HG02885 (cell line): ENCODE data around the gene AHNAK2.
A peak's percentile ranks its signal among the peaks of the same experiment; 100 is the strongest.

Experiments used
- ATAC-seq: cut with Tn5 transposase; IDR thresholded peaks from one replicate; pipeline ENCODE4 v1.9.1; 2021; ENCODE audit warnings: mild to moderate bottlenecking; ENCODE audit not compliant: unreplicated experiment, poor library complexity

AHNAK2 gene

GRCh38 chr14:104989236-104989950 lies 11.2 kb upstream of the AHNAK2 start:
- no peak for ATAC-seq

- ATAC-seq = no peak
Observed at GRCh38 chr14:104986487-104987164, 8.5 kb upstream of the AHNAK2 start.

- peak; percentile 97 for ATAC-seq
Observed at GRCh38 chr14:104985675-104986486, 7.7 kb upstream of the AHNAK2 start, which contains the start of gene CLBA1. Gene CLBA1, plus strand, starts transcription at chr14:104985788. Its CDS starts 644 bp downstream, at chr14:104986432.

GRCh38 chr14:104984056-104984894 lies 6.1 kb upstream of the AHNAK2 start:
- ATAC-seq = no peak

GRCh38 chr14:104983231-104983721 lies 5.1 kb upstream of the AHNAK2 start:
- no peak for ATAC-seq

GRCh38 chr14:104982548-104983230 lies 4.5 kb upstream of the AHNAK2 start:
- ATAC-seq = no peak

GRCh38 chr14:104981699-104982541 lies 3.7 kb upstream of the AHNAK2 start:
- ATAC-seq = no peak

GRCh38 chr14:104980611-104981531 lies 2.7 kb upstream of the AHNAK2 start:
- ATAC-seq = no peak

GRCh38 chr14:104979758-104980610 lies 1.8 kb upstream of the AHNAK2 start:
- ATAC-seq = no peak

- ATAC-seq = no peak
Observed at GRCh38 chr14:104978746-104979691, 845 bp upstream of the AHNAK2 start.

GRCh38 chr14:104977008-104977680 lies 1.0 kb downstream of the AHNAK2 start:
- ATAC-seq = no peak

- peak; percentile 58 for ATAC-seq
Observed at GRCh38 chr14:104976198-104977007, 1.8 kb downstream of the AHNAK2 start.

GRCh38 chr14:104975481-104976197 lies 2.5 kb downstream of the AHNAK2 start:
- ATAC-seq = no peak
